Endothelial cell of umbilical vein (primary cell): Measurements from ENCODE around the gene CSRP1. TPM values are rescaled to one million over a fixed set of nuclear protein-coding genes. Genes with fewer than 3 reads are reported as not detected.

Experiments
- BruUV-seq: library from RNA; stranded (reverse); fragments of 400-500 nt; replicated peaks from 2 replicates; lab custom pipeline; 2021; lab: Mats Ljungman, UMichigan
- CTCF ChIA-PET: fragments of 300-600, 350-600 bp; sonication (Branson Sonifier 250); formaldehyde crosslinking; loops from one replicate; lab custom pipeline; 2021; ENCODE audit warnings: antibody characterized with exemption, inconsistent platforms; lab: Charles Lee
- POLR2A ChIA-PET: fragments of 300-600, 350-600 bp; sonication (Branson Sonifier 250); formaldehyde crosslinking; loops from one replicate; lab custom pipeline; 2021; ENCODE audit warnings: antibody characterized with exemption, inconsistent platforms; lab: Charles Lee
- DNase-seq: peaks from one replicate; pipeline ENCODE4 v3.0.0-alpha.2; 2011; ENCODE audit warnings: low read depth, low spot score
- FAIRE-seq: peaks from 2 replicates; lab custom pipeline; 2011; peaks lifted over from hg19 to GRCh38; lab: Jason Lieb, UNC
- H2AFZ ChIP-seq: 2 replicates; pipeline ENCODE4 v1.6.0; 2012; ENCODE audit warnings: low read depth, low read length, control low read depth, inconsistent platforms
- H3K27ac ChIP-seq: 2 replicates; pipeline ENCODE4 v1.5.1; 2011; ENCODE audit warnings: low read depth, mild to moderate bottlenecking, control low read depth, low read length, moderate library complexity; ENCODE audit not compliant: insufficient read depth
- H3K27me3 ChIP-seq, 2 experiments: 2 replicates each; pipeline versions ENCODE4 v1.6.0 to v1.6.1; 2011; ENCODE audit warnings: low read length in 2 of 2, mixed read lengths in 1 of 2; ENCODE audit not compliant: control insufficient read depth in 2 of 2, insufficient read depth in 2 of 2
- H3K36me3 ChIP-seq, 2 experiments: 2 replicates in 1 of 2; 3 replicates in 1 of 2; pipeline ENCODE4 v1.5.1; 2011; ENCODE audit warnings: low read length in 2 of 2, mild to moderate bottlenecking in 1 of 2, moderate library complexity in 1 of 2; ENCODE audit not compliant: control insufficient read depth in 2 of 2, insufficient read depth in 2 of 2; ENCODE audit errors: extremely low read depth in 1 of 2
- H3K4me1 ChIP-seq: 3 replicates; pipeline ENCODE4 v1.5.1; 2011; ENCODE audit warnings: mild to moderate bottlenecking, low read length; ENCODE audit not compliant: control insufficient read depth, insufficient read depth; ENCODE audit errors: extremely low read depth
- H3K4me2 ChIP-seq: 2 replicates; pipeline ENCODE4 v1.6.1; 2011; ENCODE audit warnings: low read length, control low read depth, mixed read lengths; ENCODE audit not compliant: insufficient read depth
- H3K4me3 ChIP-seq, 3 experiments: fragments of 200-600 bp in 1 of 3; sonication (generic), shearing (Covaris generic) in 1 of 3; replicated peaks in 1 of 3; 2 replicates each; pipeline ENCODE4 v1.5.1; 2011 to 2016; ENCODE audit warnings: control low read depth in 3 of 3, low read length in 3 of 3, mild to moderate bottlenecking in 2 of 3, inconsistent platforms in 1 of 3, low read depth in 1 of 3, moderate library complexity in 1 of 3; ENCODE audit not compliant: insufficient read depth in 1 of 3
- H3K79me2 ChIP-seq: 2 replicates; pipeline ENCODE4 v1.6.0; 2012; ENCODE audit warnings: low read length, inconsistent platforms; ENCODE audit not compliant: control insufficient read depth, insufficient read depth
- H3K9ac ChIP-seq: replicated peaks from 2 replicates; pipeline ENCODE3; 2011; ENCODE audit warnings: low read length, control low read depth; ENCODE audit not compliant: insufficient read depth; ENCODE audit errors: extremely low read depth
- H3K9me1 ChIP-seq: replicated peaks from 3 replicates; pipeline ENCODE4 v1.6.0; 2011; ENCODE audit warnings: mild to moderate bottlenecking, low read length; ENCODE audit not compliant: control insufficient read depth, insufficient read depth; ENCODE audit errors: extremely low read depth
- H3K9me3 ChIP-seq: replicated peaks from 2 replicates; pipeline ENCODE4 v1.5.1; 2012; ENCODE audit warnings: low read length, inconsistent platforms; ENCODE audit not compliant: control insufficient read depth, insufficient read depth
- H4K20me1 ChIP-seq: replicated peaks from 2 replicates; pipeline ENCODE3; 2011; ENCODE audit warnings: mild to moderate bottlenecking, low read length; ENCODE audit not compliant: control insufficient read depth, insufficient read depth; ENCODE audit errors: extremely low read depth
- CTCF ChIP-seq, 2 donors: IDR thresholded peaks; 1 replicate in 1 of 2; 2 replicates in 1 of 2; pipeline ENCODE4 v1.5.1; 2011; ENCODE audit warnings: low read length in 2 of 2, mild to moderate bottlenecking in 2 of 2, moderate library complexity in 2 of 2, control low read depth in 1 of 2, inconsistent platforms in 1 of 2, low read depth in 1 of 2; ENCODE audit not compliant: insufficient read depth in 1 of 2; ENCODE audit errors: extremely low read depth in 1 of 2
- EZH2 ChIP-seq: IDR thresholded peaks from 2 replicates; pipeline ENCODE4 v1.6.1; 2012; ENCODE audit warnings: borderline replicate concordance, low read depth, mild to moderate bottlenecking, moderate library complexity, low read length, inconsistent platforms; ENCODE audit not compliant: severe bottlenecking
- FOS ChIP-seq: IDR thresholded peaks from 2 replicates; pipeline ENCODE4 v1.6.1; 2011; ENCODE audit warnings: mild to moderate bottlenecking, low read length, moderate library complexity, borderline replicate concordance; ENCODE audit not compliant: insufficient read depth
- GATA2 ChIP-seq: IDR thresholded peaks from 2 replicates; pipeline ENCODE4 v1.7.0; 2011; ENCODE audit warnings: low read depth, mild to moderate bottlenecking, moderate library complexity, mixed read lengths, low read length; ENCODE audit not compliant: insufficient read length, insufficient read depth
- JUN ChIP-seq: IDR thresholded peaks from 2 replicates; pipeline ENCODE4 v1.6.1; 2011; ENCODE audit warnings: borderline replicate concordance, low read depth; ENCODE audit not compliant: insufficient read length, insufficient read depth
- MAX ChIP-seq: IDR thresholded peaks from 2 replicates; pipeline ENCODE4 v1.6.1; 2011; ENCODE audit not compliant: insufficient read depth, insufficient read length
- MYC ChIP-seq: IDR thresholded peaks from one replicate; pipeline ENCODE4 v1.6.1; 2011; ENCODE audit warnings: mild to moderate bottlenecking, low read depth, low read length
- POLR2A ChIP-seq: IDR thresholded peaks from 2 replicates; pipeline ENCODE4 v1.6.1; 2012; ENCODE audit warnings: low read depth, mild to moderate bottlenecking, control low read depth, low read length
- POLR2AphosphoS5 ChIP-seq: IDR thresholded peaks from 2 replicates; pipeline ENCODE4 v1.6.1; 2012; ENCODE audit warnings: low read depth, mild to moderate bottlenecking, control low read depth, low read length, moderate library complexity; ENCODE audit not compliant: insufficient read depth
- dilution Hi-C: fragments of 300-500 bp; cut with MboI; formaldehyde crosslinking; loops from one replicate; pipeline ENCODE4 v1.15.0; 2019; ENCODE audit warnings: low sequenced_read_pairs; ENCODE audit not compliant: extremely low pct_ligation_motif_present
- intact Hi-C: fragments of 100-400 bp; cut with micrococcal nuclease; formaldehyde crosslinking; loops from one replicate; pipeline ENCODE4 v1.10.0; 2022
- polyA plus RNA-seq, 4 experiments: library from polyadenylated mRNA; depleted of rRNA in 3 of 4; stranded (reverse) in 3 of 4; unstranded in 1 of 4; fragments of >200 nt; gene quantifications; 2 replicates each; pipeline versions ENCODE4 v1.2.1 to v1.2.3, GENCODE V29; 2011 to 2012; ENCODE audit warnings: missing spikeins in 1 of 4
- total RNA-seq: library from RNA; stranded (reverse); gene quantifications from 2 replicates; pipeline ENCODE4 v1.2.3, GENCODE V29; 2021

Gene CSRP1
- total and polyA plus RNA-seq, 2 donors (not counting 3 experiments of a cell fraction or from before 2014, with no cell fraction given) = 393 to 510 TPM

DNA sequence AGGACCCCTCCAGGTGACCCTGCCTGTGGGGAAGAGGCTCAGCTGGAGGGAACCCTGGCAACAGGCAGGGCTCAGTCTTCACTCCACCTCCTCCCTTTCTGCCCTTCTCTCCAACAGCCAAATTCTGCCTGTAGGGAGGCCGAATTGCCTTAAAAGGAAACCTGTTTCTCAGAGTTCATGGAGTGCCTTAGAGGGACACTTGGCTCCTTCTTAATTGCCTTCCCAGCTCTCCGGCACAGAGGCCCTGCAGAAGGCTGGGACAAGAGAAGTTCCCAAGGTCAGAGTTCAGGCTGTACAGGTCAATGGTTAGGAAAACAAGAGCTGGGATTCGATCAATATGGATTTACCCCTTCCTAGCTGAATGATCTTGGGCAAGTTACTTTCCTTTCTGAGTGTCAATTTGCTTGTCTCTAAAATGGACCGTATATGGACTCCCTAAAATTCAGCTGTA lies 6.2 kb downstream of the CSRP1 start:
- Histone ChIP-seq H3K9me3 (no peaks in the 10 kb centered on the region), H3K27me3 (no peaks in the 10 kb centered on the region), H3K4me3 (no peak overlapping the region), H2AFZ (no peak overlapping the region), H4K20me1 (no peaks in the 10 kb centered on the region), H3K4me2 (no peak overlapping the region), H3K27ac (peak overlapping the region; percentile 28), H3K9me1 (no peaks in the 10 kb centered on the region), H3K9ac (no peak overlapping the region), H3K36me3 (peaks cover 3% of the 10 kb centered on the region in 2 experiments), H3K4me1 (peaks cover 61% of the 10 kb centered on the region), H3K79me2 (peaks cover 95% of the 10 kb centered on the region)
- DNase-seq = no peak
- no peak for TF ChIP-seq POLR2A
- no peak for TF ChIP-seq POLR2AphosphoS5
- no peak for TF ChIP-seq MAX
- no peak for TF ChIP-seq GATA2
- TF ChIP-seq EZH2 = no peak
- TF ChIP-seq JUN = no peak
- no peak for TF ChIP-seq FOS
- no peak for TF ChIP-seq MYC
- TF ChIP-seq CTCF (IDR thresholded peaks at IDR 0.05; ENCODE audit: extremely low read depth in 1 of 2, insufficient read depth in 1 of 2, low read depth in 1 of 2, low read length in 2 of 2) = no peak
- FAIRE-seq = no peak
- intact Hi-C loops = no loop called here
- POLR2A ChIA-PET = interaction anchor here (0.6 to 7.8 kb wide), 3 partner anchors 11 to 32 kb away, joined by 3 to 124 read pairs (median 5); partner anchors contain the start of gene PHLDA3
- dilution Hi-C loops = no loop called here
- CTCF ChIA-PET = interaction anchor here (1.5 to 28.3 kb wide), 3 partner anchors 5 to 53 kb away, joined by 5 to 1317 read pairs (median 1317); partner anchors contain the start of gene CSRP1
- BruUV-seq = no TSS peak
